Lower leg skin (tissue), 3 donors: ENCODE results near the gene PAPPA.

Experiments used
- CTCF ChIP-seq, 3 donors: fragments of 450-650 bp; IDR thresholded peaks; one replicate each; pipeline ENCODE4 v1.5.1; 2016; ENCODE audit warnings: antibody characterized with exemption in 3 of 3, mild to moderate bottlenecking in 3 of 3, moderate library complexity in 2 of 3
- POLR2A ChIP-seq, 2 donors: fragments of 450-650 bp; IDR thresholded peaks; one replicate each; pipeline ENCODE4 v1.6.1; 2016 to 2017; ENCODE audit warnings: antibody characterized with exemption in 2 of 2, mild to moderate bottlenecking in 1 of 2, moderate library complexity in 1 of 2

- TF ChIP-seq POLR2A (IDR thresholded peaks at IDR 0.05), result no peak
- no peak for TF ChIP-seq CTCF (IDR thresholded peaks at IDR 0.05)
Measured at GRCh38 chr9:116276196-116276493, 122.6 kb downstream of the PAPPA start.
